ES-I3 (cell line): Measurements from ENCODE around the gene WDR37.

ENCODE experiments used
- H3K36me3 ChIP-seq: 2 replicates; pipeline ENCODE4 v1.6.1; 2013; ENCODE audit warnings: mild to moderate bottlenecking, low read length, control low read depth, moderate library complexity; ENCODE audit not compliant: insufficient read depth
- H3K4me1 ChIP-seq: 2 replicates; pipeline ENCODE4 v1.6.1; 2013; ENCODE audit warnings: mild to moderate bottlenecking, control low read depth, low read length; ENCODE audit not compliant: insufficient read depth
- H3K9ac ChIP-seq: 2 replicates; pipeline ENCODE4 v1.6.1; 2013; ENCODE audit warnings: low read depth, mild to moderate bottlenecking, low read length, moderate library complexity
- H3K9me3 ChIP-seq: 2 replicates; pipeline ENCODE4 v1.6.1; 2013; ENCODE audit warnings: mild to moderate bottlenecking, low read length, moderate library complexity; ENCODE audit not compliant: control insufficient read depth, insufficient read depth

WDR37 gene

DNA sequence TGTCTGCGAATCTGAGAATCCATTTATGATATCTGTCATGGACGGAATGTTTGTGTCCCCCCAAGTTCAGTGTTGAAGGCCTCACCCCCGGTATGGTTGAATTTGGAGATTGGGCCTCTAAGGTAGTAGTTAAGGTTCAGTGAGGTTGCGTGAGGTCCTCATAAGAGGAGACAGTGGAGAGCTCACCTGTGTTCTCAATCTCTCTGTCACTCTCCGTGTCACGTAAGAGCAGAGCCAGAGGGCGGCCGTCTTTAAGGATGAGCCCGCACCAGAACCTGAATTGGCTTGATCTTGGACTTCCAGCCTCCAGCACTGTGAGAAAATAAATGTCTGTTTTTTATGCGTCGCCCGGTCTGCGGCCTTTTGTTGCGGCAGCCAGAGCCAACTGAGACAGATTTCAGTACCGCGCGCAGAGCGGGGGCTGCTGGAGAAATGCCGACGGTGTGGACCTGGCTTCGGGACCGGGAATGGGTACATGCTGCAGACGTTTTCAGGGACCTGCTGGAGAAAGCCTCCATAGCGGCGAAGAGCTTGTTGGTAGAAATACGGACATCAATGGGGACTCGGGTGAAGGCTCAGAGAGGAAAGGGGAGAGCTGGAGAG, 40.2 kb downstream of the WDR37 start:
- Histone ChIP-seq H3K9me3 (no peaks in the 10 kb centered on the region), H3K4me1 (no peaks in the 10 kb centered on the region), H3K9ac (no peak overlapping the region), H3K36me3 (peaks cover 12% of the 10 kb centered on the region; the same call in 1 of the 2 replicates)

DNA sequence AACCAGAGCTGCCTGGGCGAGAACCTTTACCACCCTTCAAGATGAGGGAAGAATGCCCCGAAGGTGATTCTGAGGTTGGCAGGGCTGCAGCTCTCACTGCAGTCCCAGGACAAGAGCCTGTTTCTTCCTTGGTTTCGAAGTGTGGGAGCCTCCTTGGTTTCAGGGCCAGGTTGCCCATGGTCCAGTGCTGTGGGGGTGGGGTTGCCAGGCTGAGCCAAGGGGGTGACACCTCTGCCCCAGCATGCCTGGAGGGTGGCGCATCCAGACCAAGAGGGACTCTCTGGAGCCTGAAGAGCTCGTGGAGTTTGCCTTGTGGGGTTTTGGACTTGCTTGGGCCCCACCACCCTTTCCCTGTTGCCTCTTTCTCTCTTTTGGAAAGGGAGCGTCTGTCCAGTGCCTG, 41.3 kb downstream of the WDR37 start:
- H3K9me3 ChIP-seq = no peaks in the 10 kb centered on the region
- H3K9ac ChIP-seq = no peak overlapping the region
- peaks cover 12% of the 10 kb centered on the region; the same call in 1 of the 2 replicates for H3K36me3 ChIP-seq
- H3K4me1 ChIP-seq = no peaks in the 10 kb centered on the region

DNA sequence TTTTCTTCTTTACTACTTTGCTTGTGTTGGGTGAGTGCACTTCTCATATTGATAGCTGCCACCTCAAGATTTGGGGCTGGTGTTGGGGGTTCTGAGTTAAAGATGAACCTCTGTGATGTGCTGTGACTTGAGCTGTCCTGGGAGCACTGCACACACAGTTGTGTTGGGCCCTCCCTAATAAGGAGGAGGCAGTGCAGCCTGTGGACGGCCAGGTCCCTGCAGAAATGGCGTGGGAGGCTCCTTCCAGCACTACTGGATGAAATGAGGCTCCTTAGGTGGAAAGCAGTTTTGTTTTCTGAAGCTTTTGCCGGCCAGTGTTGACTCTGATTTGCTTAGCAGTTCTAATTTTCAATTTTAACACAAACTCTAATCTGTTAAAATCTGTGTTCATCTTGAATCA, 44.0 kb downstream of the WDR37 start:
- no peaks in the 10 kb centered on the region for H3K9me3 ChIP-seq

DNA sequence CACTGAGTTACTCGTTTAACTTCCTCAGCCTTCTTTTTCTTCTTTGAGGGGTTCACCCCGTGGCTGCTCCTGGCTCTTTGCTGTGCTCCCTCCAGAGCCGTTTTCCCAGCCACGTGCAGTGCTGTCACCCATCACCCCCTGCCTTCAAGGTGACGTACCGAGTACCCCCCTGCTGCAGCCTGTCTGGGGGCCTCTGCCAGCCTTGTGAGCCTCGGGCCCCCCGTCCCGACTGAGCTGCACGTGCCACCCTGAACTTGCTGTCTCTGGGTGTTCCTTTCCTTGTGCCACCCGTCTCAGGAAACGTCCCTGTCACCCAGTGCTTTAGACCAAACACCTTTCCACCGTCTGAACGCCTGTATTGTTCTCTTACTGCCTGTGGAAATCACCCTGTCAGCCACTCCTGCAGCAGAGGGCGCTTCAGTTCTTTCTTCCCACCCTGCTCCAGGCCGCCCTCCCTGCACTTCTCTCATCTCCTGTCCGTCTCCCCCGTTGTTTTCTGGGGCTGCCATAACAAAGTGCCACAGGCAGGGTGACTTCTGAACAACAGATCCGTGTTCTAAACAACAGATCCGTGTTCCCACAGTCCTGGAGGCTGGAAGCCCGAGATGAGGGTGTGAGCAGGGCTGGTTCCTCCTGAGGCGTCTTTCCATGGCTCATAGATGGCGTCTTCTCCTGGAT, 44.6 kb downstream of the WDR37 start:
- H3K9me3 ChIP-seq = no peaks in the 10 kb centered on the region
- H3K4me1 ChIP-seq = no peaks in the 10 kb centered on the region
- no peak overlapping the region for H3K9ac ChIP-seq
- H3K36me3 ChIP-seq = peaks cover 17% of the 10 kb centered on the region; the same call in 1 of the 2 replicates

More for the DNA sequence above, 44.0 kb downstream of the WDR37 start:
- Histone ChIP-seq H3K9ac (no peak overlapping the region), H3K36me3 (peaks cover 18% of the 10 kb centered on the region; the same call in 1 of the 2 replicates), H3K4me1 (no peaks in the 10 kb centered on the region)

DNA sequence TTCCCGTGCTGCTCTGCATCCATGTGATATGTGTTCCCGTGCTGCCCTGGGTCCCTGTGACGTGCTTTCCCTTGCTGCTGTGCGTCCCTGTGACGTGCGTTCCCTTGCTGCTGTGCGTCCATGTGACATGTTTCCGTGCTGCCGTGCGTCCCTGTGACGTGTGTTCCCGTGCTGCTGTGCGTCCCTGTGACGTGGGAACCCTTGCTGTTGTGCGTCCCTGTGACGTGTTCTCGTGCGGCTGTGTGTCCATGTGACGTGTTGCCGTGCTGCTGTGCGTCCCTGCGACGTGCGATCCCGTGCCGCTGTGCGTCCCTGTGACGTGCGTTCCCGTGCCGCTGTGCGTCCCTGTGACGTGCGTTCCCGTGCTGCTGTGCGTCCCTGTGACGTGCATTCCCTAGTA, 45.8 kb downstream of the WDR37 start:
- H3K36me3 ChIP-seq = peaks cover 10% of the 10 kb centered on the region; the same call in 1 of the 2 replicates
- no peak overlapping the region for H3K9ac ChIP-seq
- no peaks in the 10 kb centered on the region for H3K4me1 ChIP-seq
- no peaks in the 10 kb centered on the region for H3K9me3 ChIP-seq

DNA sequence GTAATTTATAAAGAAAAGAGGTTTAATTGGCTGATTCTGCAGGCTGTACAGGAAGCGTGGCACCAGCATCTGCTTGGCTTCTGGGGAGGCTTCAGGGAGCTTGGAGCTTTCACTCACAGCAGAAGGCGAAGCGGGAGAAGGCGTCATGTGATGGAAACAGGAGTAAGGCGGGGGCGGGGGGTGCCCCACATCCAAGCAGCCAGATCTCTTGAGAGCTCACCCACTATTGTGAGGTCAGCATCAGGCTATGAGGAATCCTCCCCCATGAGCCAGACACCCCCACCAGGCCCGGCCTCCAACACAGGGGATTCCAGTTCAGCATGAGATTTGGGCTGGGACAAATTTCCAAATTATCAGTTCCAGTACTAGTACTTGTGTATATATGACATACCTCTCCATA, 46.2 kb downstream of the WDR37 start:
- no peak overlapping the region for H3K9ac ChIP-seq
- peaks cover 10% of the 10 kb centered on the region; the same call in 1 of the 2 replicates for H3K36me3 ChIP-seq
- H3K4me1 ChIP-seq = no peaks in the 10 kb centered on the region
- no peaks in the 10 kb centered on the region for H3K9me3 ChIP-seq

DNA sequence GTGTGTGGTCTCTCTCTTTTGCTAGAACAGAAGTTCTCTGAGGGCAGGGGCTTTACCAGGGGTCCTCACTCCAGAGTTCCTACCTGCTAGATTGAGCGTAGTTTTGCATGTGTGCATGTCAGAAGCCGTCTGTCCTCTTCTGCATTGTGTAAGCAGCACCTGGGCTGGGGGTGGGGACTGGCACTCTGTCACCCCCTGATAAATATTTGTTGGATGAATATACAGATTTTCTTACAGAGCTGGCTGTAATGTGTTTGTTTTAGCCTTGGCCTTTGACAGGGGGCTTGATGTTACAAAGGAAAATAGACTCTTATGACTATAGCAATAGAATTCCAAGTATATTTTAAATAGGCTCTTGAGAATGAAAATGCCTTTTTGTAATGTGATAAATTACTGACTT, 46.6 kb downstream of the WDR37 start:
- H3K4me1 ChIP-seq = no peaks in the 10 kb centered on the region
- no peaks in the 10 kb centered on the region for H3K9me3 ChIP-seq
- H3K9ac ChIP-seq = no peak overlapping the region
- peaks cover 10% of the 10 kb centered on the region; the same call in 1 of the 2 replicates for H3K36me3 ChIP-seq

DNA sequence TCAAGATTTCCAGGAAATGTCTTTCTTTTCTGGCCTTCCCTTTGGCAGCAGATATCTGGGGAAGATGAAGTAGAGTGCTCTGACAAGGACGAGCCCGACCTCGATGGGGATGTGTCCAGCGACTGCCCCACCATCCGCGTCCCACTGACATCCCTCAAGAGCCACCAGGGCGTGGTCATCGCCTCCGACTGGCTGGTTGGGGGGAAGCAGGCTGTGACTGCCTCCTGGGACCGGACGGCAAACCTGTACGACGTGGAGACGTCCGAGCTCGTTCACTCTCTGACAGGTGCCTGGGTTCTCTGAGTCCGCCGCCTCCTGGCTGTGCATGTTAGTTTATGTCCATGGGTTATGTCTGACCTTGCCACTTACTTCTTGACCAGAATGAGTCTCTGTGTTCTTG, 47.4 kb downstream of the WDR37 start:
- H3K36me3 ChIP-seq = peaks cover 8% of the 10 kb centered on the region; the same call in 1 of the 2 replicates
- no peak overlapping the region for H3K9ac ChIP-seq
- no peaks in the 10 kb centered on the region for H3K9me3 ChIP-seq
- no peaks in the 10 kb centered on the region for H3K4me1 ChIP-seq

DNA sequence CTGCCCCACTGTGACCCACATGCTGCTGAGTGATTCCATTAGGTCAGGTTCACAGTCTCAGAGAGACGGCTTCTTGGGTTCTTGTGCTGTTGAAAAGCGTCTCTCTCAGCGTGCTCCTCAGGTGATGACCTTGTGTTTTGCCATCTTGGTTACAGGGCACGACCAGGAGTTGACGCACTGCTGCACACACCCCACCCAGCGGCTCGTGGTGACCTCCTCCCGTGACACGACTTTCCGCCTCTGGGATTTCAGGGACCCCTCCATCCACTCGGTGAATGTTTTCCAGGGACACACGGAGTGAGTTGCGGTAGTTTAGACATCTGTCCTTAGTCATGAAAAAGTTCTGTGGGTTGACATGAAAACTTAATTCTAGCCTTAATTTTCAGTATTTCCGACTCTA, 48.8 kb downstream of the WDR37 start:
- H3K9me3 ChIP-seq = no peaks in the 10 kb centered on the region
- no peak overlapping the region for H3K9ac ChIP-seq
- H3K36me3 ChIP-seq = peaks cover 6% of the 10 kb centered on the region; the same call in 1 of the 2 replicates
- no peaks in the 10 kb centered on the region for H3K4me1 ChIP-seq

DNA sequence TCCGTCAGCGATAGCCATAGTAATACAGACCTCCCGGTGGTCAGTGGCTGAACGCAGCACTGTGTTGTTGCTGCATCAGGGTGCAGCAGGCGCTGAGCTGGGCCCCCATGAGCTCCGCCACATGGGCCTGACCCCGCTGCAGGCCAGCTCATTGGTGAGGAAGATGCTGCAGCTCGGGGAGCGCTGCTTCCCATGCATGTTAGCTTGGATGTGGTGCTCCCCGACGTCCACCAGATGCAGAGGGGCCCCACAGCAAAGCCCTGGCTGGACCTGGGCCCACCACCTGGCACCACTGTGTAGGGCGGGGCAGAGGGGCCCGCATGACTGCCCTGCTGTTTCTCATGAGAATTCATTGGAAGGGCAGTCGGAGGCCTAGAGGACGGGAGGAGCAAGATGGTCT, 50.8 kb downstream of the WDR37 start:
- no peak overlapping the region for H3K9ac ChIP-seq
- peaks cover 14% of the 10 kb centered on the region for H3K4me1 ChIP-seq
- H3K36me3 ChIP-seq = peaks cover 6% of the 10 kb centered on the region; the same call in 1 of the 2 replicates
- H3K9me3 ChIP-seq = no peaks in the 10 kb centered on the region; the same call in 1 of the 2 replicates

DNA sequence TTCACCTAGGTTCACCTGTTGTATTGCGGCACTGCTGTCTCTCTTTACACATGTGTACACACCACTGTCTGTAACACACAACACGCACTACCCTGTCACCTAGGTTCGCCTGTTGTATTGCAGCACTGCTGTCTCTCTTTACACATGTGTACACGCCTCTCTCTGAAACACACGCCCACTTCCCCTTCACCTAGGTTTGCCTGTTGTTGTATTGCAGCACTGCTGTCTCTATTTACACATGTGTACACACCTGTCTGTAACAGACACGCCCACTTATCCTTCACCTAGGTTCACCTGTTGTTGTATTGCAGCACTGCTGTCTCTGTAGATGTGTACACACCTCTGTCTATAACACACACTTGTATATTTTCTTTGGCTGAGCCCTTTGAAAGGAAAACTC, 51.5 kb downstream of the WDR37 start:
- H3K9ac ChIP-seq = no peak overlapping the region
- no peaks in the 10 kb centered on the region; the same call in 1 of the 2 replicates for H3K9me3 ChIP-seq
- H3K36me3 ChIP-seq = peaks cover 10% of the 10 kb centered on the region
- H3K4me1 ChIP-seq = peaks cover 18% of the 10 kb centered on the region

DNA sequence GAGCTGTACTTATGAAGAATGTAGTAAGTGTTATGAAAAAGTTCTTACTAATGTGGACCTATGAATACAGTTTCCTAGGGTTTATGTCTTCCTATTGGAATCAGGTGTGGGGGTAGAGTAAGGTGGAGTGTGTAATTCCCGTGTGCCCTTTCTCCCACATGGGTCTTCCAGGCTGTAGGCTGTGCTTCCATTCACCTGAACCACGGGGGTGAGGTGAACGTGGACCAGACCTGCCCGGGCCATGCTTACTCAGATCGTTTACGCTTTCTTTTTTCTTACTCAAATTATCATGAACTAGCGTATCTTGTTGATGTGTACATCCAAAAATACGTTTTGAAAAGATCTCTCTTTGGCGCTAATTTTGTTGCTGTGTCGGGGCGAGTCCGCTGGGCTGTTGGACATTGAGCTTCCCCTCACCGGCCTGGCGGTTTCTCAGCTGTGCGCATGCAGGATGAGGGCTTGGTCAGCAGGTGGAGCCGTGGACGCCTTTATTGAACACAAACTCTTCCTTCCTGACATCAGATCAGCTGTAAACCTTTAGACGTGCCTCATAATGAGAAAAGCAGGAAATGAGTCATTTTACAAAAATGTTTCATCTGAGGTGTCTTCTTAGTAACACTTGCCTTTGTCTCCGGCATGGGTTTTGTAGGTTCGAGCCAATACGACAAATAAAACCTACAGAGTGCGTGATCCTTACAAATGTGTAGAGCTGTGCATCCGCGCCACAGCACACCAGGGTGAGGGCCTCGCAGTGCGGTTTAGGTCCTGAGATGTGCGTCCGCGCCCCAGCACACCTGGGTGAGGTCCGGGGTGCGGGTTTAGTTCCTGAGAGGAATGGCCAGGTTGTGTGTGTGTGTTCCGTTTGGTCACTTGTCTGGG, 53.8 kb downstream of the WDR37 start:
- Histone ChIP-seq H3K36me3 (peaks cover 5% of the 10 kb centered on the region), H3K9me3 (no peaks in the 10 kb centered on the region; the same call in 1 of the 2 replicates), H3K9ac (no peak overlapping the region; the same call in 1 of the 2 replicates), H3K4me1 (peaks cover 18% of the 10 kb centered on the region)

DNA sequence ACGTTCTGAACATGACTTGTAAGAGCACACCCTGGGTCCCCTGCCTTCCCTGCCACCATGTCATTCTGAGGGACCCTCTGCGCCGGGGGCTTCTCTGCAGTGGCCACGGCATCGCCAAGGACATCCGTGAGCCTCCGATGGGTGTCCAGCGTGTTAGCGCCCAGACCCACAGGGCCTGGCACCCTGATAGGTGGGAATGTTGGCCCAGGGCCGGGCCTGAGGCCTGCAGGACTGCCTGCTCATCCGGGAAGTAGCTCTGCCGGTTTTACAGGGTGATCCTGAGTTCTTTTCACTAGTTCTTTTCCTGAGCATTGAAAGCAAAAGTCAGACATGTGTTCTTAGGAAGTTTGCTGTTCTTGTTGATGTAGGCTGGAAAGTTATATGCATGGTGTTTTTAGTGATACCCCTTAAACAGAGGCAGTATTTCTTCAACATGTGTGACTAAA, 54.5 kb downstream of the WDR37 start:
- peaks cover 5% of the 10 kb centered on the region for H3K36me3 ChIP-seq
- no peak overlapping the region; the same call in 1 of the 2 replicates for H3K9ac ChIP-seq
- H3K9me3 ChIP-seq = no peaks in the 10 kb centered on the region; the same call in 1 of the 2 replicates
- peaks cover 18% of the 10 kb centered on the region for H3K4me1 ChIP-seq

DNA sequence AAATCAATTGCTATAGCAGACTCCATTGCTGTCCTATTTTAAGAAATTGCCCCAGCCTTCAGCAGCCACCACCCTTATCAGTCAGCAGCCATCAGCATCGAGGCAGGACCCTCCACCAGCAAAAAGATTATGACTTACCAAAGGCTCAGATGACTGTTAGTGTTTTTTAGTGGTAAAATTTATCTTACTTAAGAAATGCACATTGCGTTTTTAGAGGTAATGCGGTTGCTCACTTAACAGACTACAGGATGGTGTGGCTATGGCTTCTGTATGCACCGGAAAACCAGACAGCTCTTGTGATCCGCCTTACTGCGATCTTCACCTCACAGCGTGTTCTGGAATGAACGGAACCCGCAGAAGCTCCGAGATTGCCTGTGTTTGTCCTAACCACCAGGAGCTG, 58.1 kb downstream of the WDR37 start:
- H3K9ac ChIP-seq = no peak overlapping the region

More for the DNA sequence above, 58.1 kb downstream of the WDR37 start:
- H3K36me3 ChIP-seq = peaks cover 10% of the 10 kb centered on the region
- no peaks in the 10 kb centered on the region; the same call in 1 of the 2 replicates for H3K9me3 ChIP-seq
- peaks cover 18% of the 10 kb centered on the region for H3K4me1 ChIP-seq
